HepG2 (cell line): ENCODE results near the gene ZIC2. TPM values are rescaled to one million over a fixed set of nuclear protein-coding genes. Genes with fewer than 3 reads are reported as not detected.

Experiments used
- KLF11 ChIP-seq: IDR thresholded peaks from 2 replicates; pipeline ENCODE4 v1.6.1; 2016; ENCODE audit warnings: missing compliant biosample characterization
- MIXL1 ChIP-seq: IDR thresholded peaks from 2 replicates; pipeline ENCODE4 v1.6.1; 2016
- SIX1 ChIP-seq: sonication (generic); formaldehyde crosslinking; IDR thresholded peaks from 2 replicates; pipeline ENCODE4 v1.4.0; 2020; ENCODE audit warnings: missing genetic modification reagents, borderline replicate concordance
- ZNF17 ChIP-seq: sonication (generic); formaldehyde crosslinking; IDR thresholded peaks from 2 replicates; pipeline ENCODE4 v1.5.0; 2020; ENCODE audit warnings: mild to moderate bottlenecking, missing genetic modification reagents
- ZNF256 ChIP-seq: sonication (generic); formaldehyde crosslinking; conservative IDR thresholded peaks from 2 replicates; pipeline ENCODE4 v1.4.0; 2020; ENCODE audit warnings: missing genetic modification reagents
- ZNF563 ChIP-seq: sonication (generic); formaldehyde crosslinking; IDR thresholded peaks from 2 replicates; pipeline ENCODE4 v1.8.0; 2022; ENCODE audit warnings: mild to moderate bottlenecking, moderate library complexity, missing genetic modification reagents
- ZNF564 ChIP-seq: sonication (generic); formaldehyde crosslinking; IDR thresholded peaks from 2 replicates; pipeline ENCODE4 v1.8.1; 2023; ENCODE audit warnings: mild to moderate bottlenecking, missing genetic modification reagents
- ZNF652 ChIP-seq: IDR thresholded peaks from 2 replicates; pipeline ENCODE4 v1.6.1; 2016; ENCODE audit warnings: low read depth, borderline replicate concordance
- ZNF749 ChIP-seq: sonication (generic); formaldehyde crosslinking; IDR thresholded peaks from 2 replicates; pipeline ENCODE4 v1.8.0; 2022; ENCODE audit warnings: mild to moderate bottlenecking, missing genetic modification reagents, moderate library complexity, borderline replicate concordance
- ZNF772 ChIP-seq: sonication (generic); formaldehyde crosslinking; IDR thresholded peaks from 2 replicates; pipeline ENCODE4 v1.5.0; 2020; ENCODE audit warnings: mild to moderate bottlenecking, missing genetic modification reagents
- polyA plus RNA-seq, 8 experiments: library from polyadenylated mRNA; depleted of rRNA in 3 of 8; stranded (reverse) in 7 of 8; unstranded in 1 of 8; fragments of >200 nt; fragmentation: Illumina TruSeq in 4 of 8; extraction: Trizol in 4 of 8; gene quantifications; 2 replicates each; pipeline versions ENCODE4 v1.2.1 to v1.2.3, GENCODE V29; 2011 to 2016; ENCODE audit warnings: low read depth in 4 of 8, missing spikeins in 1 of 8, mixed read lengths in 1 of 8; ENCODE audit not compliant: insufficient read depth in 1 of 8
- total RNA-seq, 5 experiments: library from RNA; depleted of rRNA; stranded (reverse); fragments of >200 nt; fragmentation: Illumina TruSeq; extraction: Trizol; gene quantifications; 2 replicates each; pipeline ENCODE4 v1.2.3, GENCODE V29; 2016; ENCODE audit warnings: low read depth in 1 of 5
- TF ChIP-seq, protein P1 (sequence below): IDR thresholded peaks from 2 replicates; pipeline ENCODE4 v1.6.1; 2012; ENCODE audit warnings: low read depth, low read length, improper control_type of control experiment
- TF ChIP-seq, protein P2 (sequence below): sonication (generic); formaldehyde crosslinking; IDR thresholded peaks from 2 replicates; pipeline ENCODE4 v1.4.0; 2020; ENCODE audit warnings: low read depth, missing genetic modification reagents
- TF ChIP-seq, protein P3 (sequence below): sonication (generic); formaldehyde crosslinking; IDR thresholded peaks from one replicate; pipeline ENCODE4 v1.5.1; 2020; ENCODE audit warnings: mild to moderate bottlenecking, missing genetic modification reagents; ENCODE audit errors: not compliant biosample characterization
- TF ChIP-seq, protein P4 (sequence below): sonication (generic); formaldehyde crosslinking; IDR thresholded peaks from 2 replicates; pipeline ENCODE4 v1.4.0; 2020; ENCODE audit warnings: missing genetic modification reagents

The ZIC2 gene
- total and polyA plus RNA-seq, 2 of the 13 experiments (the other 11 are each of a cell fraction or from before 2014, with no cell fraction given), result 0.13 TPM; not detected in 1

DNA sequence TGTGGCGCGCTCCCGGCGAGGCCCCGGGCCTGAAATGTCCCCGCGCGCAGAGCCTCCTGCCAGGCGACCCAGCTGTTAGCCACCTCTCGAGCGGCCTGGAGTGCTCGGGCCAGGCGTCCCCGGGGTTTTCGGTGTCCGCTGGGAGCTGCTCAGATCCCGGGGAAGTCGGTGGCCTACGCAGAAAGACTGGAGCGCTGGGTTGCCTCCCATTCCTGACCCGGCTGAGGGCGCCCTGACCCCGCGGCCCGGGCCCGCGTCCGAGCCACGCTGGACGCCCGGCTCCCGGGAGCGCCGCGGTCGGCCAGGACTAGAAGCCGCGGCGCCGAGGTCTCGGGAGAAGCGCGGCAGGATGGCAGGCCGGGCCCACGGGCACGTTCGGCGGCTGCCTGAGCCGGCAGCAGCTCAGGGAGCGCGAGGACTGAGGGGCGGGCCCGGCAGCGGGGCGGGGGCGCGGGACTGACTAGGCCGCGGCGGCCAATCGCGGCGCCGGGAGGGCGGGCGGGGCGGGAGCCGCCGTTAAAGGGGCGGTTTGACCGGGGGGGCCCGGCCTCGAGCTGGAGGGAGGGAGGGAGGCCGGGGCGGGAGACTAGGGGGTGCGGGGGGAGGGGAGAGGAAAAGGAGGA, 1.3 kb upstream of the ZIC2 start (continued):
- TF ChIP-seq, protein P1, sequence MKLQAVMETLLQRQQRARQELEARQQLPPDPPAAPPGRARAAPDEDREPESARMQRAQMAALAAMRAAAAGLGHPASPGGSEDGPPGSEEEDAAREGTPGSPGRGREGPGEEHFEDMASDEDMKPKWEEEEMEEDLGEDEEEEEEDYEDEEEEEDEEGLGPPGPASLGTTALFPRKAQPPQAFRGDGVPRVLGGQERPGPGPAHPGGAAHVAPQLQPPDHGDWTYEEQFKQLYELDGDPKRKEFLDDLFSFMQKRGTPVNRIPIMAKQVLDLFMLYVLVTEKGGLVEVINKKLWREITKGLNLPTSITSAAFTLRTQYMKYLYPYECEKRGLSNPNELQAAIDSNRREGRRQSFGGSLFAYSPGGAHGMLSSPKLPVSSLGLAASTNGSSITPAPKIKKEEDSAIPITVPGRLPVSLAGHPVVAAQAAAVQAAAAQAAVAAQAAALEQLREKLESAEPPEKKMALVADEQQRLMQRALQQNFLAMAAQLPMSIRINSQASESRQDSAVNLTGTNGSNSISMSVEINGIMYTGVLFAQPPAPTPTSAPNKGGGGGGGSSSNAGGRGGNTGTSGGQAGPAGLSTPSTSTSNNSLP, result no peak
- TF ChIP-seq KLF11 (CRISPR knock-in tag) (no peak), ZNF749 (CRISPR knock-in tag) (no peak), ZNF772 (CRISPR knock-in tag) (0 out of 2 replicates have a peak, but pooled peaks have one; percentile 21), ZNF564 (CRISPR knock-in tag) (no peak), ZNF563 (CRISPR knock-in tag) (no peak), ZNF256 (CRISPR knock-in tag) (no peak), ZNF17 (CRISPR knock-in tag) (no peak), SIX1 (CRISPR knock-in tag) (no peak), ZNF652 (CRISPR knock-in tag) (no peak), MIXL1 (CRISPR knock-in tag) (no peak)
- TF ChIP-seq, protein P2, sequence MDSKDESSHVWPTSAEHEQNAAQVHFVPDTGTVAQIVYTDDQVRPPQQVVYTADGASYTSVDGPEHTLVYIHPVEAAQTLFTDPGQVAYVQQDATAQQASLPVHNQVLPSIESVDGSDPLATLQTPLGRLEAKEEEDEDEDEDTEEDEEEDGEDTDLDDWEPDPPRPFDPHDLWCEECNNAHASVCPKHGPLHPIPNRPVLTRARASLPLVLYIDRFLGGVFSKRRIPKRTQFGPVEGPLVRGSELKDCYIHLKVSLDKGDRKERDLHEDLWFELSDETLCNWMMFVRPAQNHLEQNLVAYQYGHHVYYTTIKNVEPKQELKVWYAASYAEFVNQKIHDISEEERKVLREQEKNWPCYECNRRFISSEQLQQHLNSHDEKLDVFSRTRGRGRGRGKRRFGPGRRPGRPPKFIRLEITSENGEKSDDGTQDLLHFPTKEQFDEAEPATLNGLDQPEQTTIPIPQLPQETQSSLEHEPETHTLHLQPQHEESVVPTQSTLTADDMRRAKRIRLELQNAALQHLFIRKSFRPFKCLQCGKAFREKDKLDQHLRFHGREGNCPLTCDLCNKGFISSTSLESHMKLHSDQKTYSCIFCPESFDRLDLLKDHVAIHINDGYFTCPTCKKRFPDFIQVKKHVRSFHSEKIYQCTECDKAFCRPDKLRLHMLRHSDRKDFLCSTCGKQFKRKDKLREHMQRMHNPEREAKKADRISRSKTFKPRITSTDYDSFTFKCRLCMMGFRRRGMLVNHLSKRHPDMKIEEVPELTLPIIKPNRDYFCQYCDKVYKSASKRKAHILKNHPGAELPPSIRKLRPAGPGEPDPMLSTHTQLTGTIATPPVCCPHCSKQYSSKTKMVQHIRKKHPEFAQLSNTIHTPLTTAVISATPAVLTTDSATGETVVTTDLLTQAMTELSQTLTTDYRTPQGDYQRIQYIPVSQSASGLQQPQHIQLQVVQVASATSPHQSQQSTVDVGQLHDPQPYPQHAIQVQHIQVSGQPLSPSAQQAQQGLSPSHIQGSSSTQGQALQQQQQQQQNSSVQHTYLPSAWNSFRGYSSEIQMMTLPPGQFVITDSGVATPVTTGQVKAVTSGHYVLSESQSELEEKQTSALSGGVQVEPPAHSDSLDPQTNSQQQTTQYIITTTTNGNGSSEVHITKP (CRISPR knock-in tag), result no peak
- TF ChIP-seq, protein P3, sequence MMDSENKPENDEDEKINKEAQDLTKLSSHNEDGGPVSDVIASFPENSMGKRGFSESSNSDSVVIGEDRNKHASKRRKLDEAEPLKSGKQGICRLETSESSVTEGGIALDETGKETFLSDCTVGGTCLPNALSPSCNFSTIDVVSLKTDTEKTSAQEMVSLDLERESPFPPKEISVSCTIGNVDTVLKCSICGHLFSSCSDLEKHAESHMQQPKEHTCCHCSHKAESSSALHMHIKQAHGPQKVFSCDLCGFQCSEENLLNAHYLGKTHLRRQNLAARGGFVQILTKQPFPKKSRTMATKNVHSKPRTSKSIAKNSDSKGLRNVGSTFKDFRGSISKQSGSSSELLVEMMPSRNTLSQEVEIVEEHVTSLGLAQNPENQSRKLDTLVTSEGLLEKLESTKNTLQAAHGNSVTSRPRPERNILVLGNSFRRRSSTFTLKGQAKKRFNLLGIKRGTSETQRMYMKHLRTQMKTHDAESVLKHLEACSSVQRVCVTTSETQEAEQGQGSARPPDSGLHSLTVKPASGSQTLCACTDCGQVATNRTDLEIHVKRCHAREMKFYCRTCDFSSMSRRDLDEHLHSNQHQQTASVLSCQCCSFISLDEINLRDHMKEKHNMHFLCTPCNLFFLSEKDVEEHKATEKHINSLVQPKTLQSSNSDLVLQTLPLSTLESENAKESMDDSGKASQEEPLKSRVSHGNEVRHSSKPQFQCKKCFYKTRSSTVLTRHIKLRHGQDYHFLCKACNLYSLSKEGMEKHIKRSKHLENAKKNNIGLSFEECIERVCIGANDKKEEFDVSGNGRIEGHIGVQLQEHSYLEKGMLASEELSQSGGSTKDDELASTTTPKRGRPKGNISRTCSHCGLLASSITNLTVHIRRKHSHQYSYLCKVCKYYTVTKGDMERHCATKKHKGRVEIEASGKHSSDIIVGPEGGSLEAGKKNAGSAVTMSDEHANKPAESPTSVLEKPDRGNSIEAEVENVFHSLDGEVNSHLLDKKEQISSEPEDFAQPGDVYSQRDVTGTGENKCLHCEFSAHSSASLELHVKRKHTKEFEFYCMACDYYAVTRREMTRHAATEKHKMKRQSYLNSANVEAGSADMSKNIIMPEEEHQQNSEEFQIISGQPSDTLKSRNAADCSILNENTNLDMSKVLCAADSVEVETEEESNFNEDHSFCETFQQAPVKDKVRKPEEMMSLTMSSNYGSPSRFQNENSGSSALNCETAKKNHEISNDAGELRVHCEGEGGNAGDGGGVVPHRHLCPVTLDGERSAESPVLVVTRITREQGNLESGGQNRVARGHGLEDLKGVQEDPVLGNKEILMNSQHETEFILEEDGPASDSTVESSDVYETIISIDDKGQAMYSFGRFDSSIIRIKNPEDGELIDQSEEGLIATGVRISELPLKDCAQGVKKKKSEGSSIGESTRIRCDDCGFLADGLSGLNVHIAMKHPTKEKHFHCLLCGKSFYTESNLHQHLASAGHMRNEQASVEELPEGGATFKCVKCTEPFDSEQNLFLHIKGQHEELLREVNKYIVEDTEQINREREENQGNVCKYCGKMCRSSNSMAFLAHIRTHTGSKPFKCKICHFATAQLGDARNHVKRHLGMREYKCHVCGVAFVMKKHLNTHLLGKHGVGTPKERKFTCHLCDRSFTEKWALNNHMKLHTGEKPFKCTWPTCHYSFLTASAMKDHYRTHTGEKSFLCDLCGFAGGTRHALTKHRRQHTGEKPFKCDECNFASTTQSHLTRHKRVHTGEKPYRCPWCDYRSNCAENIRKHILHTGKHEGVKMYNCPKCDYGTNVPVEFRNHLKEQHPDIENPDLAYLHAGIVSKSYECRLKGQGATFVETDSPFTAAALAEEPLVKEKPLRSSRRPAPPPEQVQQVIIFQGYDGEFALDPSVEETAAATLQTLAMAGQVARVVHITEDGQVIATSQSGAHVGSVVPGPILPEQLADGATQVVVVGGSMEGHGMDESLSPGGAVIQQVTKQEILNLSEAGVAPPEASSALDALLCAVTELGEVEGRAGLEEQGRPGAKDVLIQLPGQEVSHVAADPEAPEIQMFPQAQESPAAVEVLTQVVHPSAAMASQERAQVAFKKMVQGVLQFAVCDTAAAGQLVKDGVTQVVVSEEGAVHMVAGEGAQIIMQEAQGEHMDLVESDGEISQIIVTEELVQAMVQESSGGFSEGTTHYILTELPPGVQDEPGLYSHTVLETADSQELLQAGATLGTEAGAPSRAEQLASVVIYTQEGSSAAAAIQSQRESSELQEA (CRISPR knock-in tag), result no peak
- TF ChIP-seq, protein P4, sequence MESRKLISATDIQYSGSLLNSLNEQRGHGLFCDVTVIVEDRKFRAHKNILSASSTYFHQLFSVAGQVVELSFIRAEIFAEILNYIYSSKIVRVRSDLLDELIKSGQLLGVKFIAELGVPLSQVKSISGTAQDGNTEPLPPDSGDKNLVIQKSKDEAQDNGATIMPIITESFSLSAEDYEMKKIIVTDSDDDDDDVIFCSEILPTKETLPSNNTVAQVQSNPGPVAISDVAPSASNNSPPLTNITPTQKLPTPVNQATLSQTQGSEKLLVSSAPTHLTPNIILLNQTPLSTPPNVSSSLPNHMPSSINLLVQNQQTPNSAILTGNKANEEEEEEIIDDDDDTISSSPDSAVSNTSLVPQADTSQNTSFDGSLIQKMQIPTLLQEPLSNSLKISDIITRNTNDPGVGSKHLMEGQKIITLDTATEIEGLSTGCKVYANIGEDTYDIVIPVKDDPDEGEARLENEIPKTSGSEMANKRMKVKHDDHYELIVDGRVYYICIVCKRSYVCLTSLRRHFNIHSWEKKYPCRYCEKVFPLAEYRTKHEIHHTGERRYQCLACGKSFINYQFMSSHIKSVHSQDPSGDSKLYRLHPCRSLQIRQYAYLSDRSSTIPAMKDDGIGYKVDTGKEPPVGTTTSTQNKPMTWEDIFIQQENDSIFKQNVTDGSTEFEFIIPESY (CRISPR knock-in tag), result no peak
